Measurements from ENCODE around the gene CACNA1I. TPM values are rescaled to one million over a fixed set of nuclear protein-coding genes. Genes with fewer than 3 reads are reported as not detected.

Gene CACNA1I
- total RNA-seq, 4 donors from 2014 or later: under 0.01 to 0.15 TPM; not detected in 2

GRCh38 chr22:39665661-39666431, 95.3 kb downstream of the CACNA1I start:
- H3K27ac ChIP-seq: no peak overlapping the region
- DNase-seq: no peak
- H3K27me3 ChIP-seq: peaks cover 0 to 32% of the 10 kb centered on the region in 2 donors
- peaks cover 0 to 7% of the 10 kb centered on the region in 2 donors for H3K4me1 ChIP-seq
- no peaks in the 10 kb centered on the region for H3K9me3 ChIP-seq
- H3K36me3 ChIP-seq: no peaks in the 10 kb centered on the region
- no peak overlapping the region for H3K4me3 ChIP-seq
- TF ChIP-seq POLR2A (IDR thresholded peaks at IDR 0.05) (no peak), CTCF (IDR thresholded peaks at IDR 0.05) (no peak)
- intact Hi-C loops (cut with DNase I; ENCODE audit: low total_unique reads): no loop called here

DNA sequence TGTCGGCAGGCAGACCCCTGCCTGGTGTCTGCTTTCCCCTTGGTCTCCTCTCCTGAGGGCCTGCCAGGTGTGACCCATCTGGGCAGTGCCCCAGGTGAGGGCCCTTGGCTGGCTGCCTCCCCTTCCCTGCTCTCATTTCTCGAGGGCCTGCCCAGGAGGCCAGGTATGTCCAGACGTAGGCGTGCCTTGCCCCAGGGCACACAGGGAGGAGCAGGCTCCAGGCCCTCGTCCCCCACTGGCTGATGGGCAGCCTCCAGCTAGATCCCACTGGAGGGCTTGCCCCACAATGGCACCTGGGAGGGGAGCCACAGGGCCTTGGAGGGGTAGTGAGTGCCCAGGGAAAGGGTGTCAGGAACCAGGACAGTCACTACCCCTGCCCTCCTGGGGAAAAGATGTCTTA, 95.9 kb downstream of the CACNA1I start:
- TF ChIP-seq POLR2A (IDR thresholded peaks at IDR 0.05): no peak
- TF ChIP-seq CTCF (IDR thresholded peaks at IDR 0.05): no peak
- H3K36me3 ChIP-seq: no peaks in the 10 kb centered on the region

GRCh38 chr22:39666926-39667325, 96.4 kb downstream of the CACNA1I start:
- DNase-seq: no peak
- intact Hi-C loops (cut with DNase I; ENCODE audit: low total_unique reads): no loop called here
- H3K27ac ChIP-seq: no peak overlapping the region
- TF ChIP-seq CTCF (IDR thresholded peaks at IDR 0.05) (no peak), POLR2A (IDR thresholded peaks at IDR 0.05) (no peak)
- H3K4me1 ChIP-seq: peaks cover 0 to 5% of the 10 kb centered on the region in 2 donors
- peaks cover 0 to 21% of the 10 kb centered on the region in 2 donors for H3K27me3 ChIP-seq
- no peak overlapping the region for H3K4me3 ChIP-seq
- H3K36me3 ChIP-seq: no peaks in the 10 kb centered on the region
- H3K9me3 ChIP-seq: peaks cover 0 to 4% of the 10 kb centered on the region in 2 donors

More for the DNA sequence above, 95.9 kb downstream of the CACNA1I start:
- H3K9me3 ChIP-seq: no peaks in the 10 kb centered on the region
- intact Hi-C loops (cut with DNase I; ENCODE audit: low total_unique reads): no loop called here
- H3K27ac ChIP-seq: no peak overlapping the region
- no peak for DNase-seq
- peaks cover 0 to 25% of the 10 kb centered on the region in 2 donors for H3K27me3 ChIP-seq
- no peak overlapping the region for H3K4me3 ChIP-seq
- peaks cover 0 to 7% of the 10 kb centered on the region in 2 donors for H3K4me1 ChIP-seq

DNA sequence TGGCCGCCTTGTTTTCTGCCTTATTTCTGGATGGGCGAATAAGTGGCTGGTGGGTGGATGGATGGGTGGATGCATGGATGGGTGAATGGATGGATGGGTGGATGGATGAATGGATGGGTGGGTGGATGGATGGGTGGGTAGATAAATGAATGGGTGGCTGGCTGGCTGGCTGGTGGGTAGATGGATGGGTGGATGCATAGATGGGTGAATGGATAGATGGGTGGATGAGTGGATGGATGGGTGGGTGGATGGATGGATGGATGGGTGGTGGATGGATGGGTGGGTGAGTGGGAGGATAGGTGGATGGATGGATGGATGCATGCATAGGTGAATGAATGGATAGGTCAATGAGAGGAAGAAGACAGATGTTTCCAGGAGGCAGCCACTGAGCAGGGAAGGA, 98.9 kb downstream of the CACNA1I start:
- Histone ChIP-seq H3K36me3 (no peaks in the 10 kb centered on the region), H3K27ac (no peak overlapping the region), H3K27me3 (no peaks in the 10 kb centered on the region), H3K4me1 (no peaks in the 10 kb centered on the region), H3K9me3 (peaks cover 0 to 15% of the 10 kb centered on the region in 2 donors), H3K4me3 (no peak overlapping the region)
- intact Hi-C loops (cut with DNase I; ENCODE audit: low total_unique reads): no loop called here
- TF ChIP-seq CTCF (IDR thresholded peaks at IDR 0.05) (no peak), POLR2A (IDR thresholded peaks at IDR 0.05) (no peak)
- DNase-seq: no peak

- H3K9me3 ChIP-seq: peaks cover 0 to 15% of the 10 kb centered on the region in 2 donors
- no peak for DNase-seq
- H3K4me1 ChIP-seq: no peaks in the 10 kb centered on the region
- no peak for TF ChIP-seq CTCF (IDR thresholded peaks at IDR 0.05)
- TF ChIP-seq POLR2A (IDR thresholded peaks at IDR 0.05): no peak
- H3K27ac ChIP-seq: no peak overlapping the region
- intact Hi-C loops (cut with DNase I; ENCODE audit: low total_unique reads): no loop called here
- H3K4me3 ChIP-seq: no peak overlapping the region
- no peaks in the 10 kb centered on the region for H3K27me3 ChIP-seq
- no peaks in the 10 kb centered on the region for H3K36me3 ChIP-seq
Observed at GRCh38 chr22:39671936-39672335, 101.4 kb downstream of the CACNA1I start.
